ENCODE data around the gene PEAR1. TPM values are rescaled to one million over a fixed set of nuclear protein-coding genes. Genes with fewer than 3 reads are reported as not detected.

Gene PEAR1
- total RNA-seq, 2 donors from 2014 or later = 0.09 to 0.53 TPM

DNA sequence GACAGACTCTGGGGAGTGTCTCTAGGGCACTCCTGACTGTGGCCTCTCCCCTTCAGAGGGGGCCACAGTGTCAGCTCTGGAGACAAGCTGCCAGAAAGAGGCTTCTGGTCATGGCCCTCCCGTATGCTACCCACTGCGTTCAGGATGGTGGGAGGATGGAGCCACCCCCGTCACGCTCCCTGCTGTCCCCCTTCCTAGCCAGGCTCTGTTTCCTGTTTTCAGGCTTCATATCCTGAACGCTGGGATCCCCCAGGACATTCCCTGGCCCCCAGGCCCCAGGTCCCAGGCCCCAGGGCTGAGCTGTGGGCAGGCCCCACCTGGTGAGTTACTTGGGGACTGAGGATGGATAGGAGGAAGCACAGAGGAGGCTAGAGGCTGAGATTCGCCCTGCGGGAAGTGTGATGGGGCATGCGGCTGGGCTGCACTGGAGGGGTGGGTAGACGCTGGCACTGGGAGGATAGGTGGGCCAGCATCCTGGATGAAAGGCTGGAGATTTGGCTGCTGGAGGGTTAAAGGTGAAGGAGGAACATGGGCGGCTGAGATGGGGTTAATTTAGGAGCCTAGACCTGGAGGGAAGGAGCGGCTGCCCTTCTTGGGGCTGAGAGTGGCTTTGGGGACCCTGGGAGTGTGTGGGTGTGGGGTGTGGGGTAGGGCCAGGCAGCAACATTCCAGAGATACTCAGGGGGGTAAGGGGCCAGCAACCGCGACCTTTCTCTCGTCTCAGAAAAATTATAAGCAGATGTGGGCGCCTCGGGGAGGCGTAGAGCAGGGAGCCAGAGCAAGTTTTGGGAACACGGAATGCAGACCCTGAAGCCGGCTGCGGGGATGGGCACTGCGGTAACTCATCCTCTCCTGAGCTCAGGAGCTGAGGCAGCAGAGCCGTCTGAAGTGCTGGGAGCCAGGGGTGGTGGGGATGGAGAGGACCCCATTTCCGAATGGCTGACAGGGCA lies 8.7 kb downstream of the PEAR1 start:
- DNase-seq (ENCODE audit: low spot score in 2 of 2) (no peak), ATAC-seq (peak in 1 of 2 donors; percentile 23)
- Mint-ChIP-seq H3K36me3 (no peaks in the 10 kb centered on the region), H3K27ac (peak overlapping the region; percentile 10 to 61), H3K9me3 (no peaks in the 10 kb centered on the region)

DNA sequence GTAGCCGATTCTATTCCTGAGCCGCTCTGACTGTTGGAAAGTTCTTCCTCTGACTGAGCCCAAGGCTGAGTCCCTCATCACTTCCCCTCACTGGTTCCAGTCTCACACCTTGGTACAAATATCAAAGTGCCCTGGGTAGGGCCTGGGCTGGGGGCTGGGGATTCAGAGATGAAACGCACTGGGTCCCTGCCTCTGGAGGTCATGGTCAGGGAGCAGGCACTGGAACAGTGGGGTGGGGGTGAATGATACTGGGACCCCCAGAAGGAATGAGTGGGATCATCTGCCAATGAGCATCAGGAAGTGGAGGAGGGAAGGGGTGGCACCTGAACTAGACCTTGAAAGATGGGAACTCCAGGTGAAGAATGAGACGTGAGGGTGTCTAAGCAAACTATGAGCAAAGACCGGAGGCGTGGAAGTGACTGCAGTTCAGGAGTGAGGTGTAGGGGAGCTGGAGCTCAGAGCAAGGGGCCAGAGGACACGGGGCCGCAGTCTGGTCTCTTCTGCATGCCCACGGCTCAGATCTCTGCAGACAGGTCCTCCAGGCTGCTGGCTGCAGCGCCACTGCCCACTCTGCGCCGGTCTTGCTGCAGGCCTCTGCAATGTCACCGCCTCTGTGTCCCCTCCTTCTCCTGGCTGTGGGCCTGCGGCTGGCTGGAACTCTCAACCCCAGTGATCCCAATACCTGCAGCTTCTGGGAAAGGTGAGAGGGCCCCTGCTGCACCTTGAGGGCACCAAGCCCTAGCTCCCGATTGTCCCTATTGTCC lies 10.0 kb downstream of the PEAR1 start:
- Mint-ChIP-seq H3K9me3 (no peaks in the 10 kb centered on the region), H3K27ac (no peak overlapping the region), H3K36me3 (no peaks in the 10 kb centered on the region)
- DNase-seq (ENCODE audit: low spot score in 2 of 2) (no peak), ATAC-seq (no peak)

GRCh38 chr1:156904187-156904959 lies 10.9 kb downstream of the PEAR1 start:
- Mint-ChIP-seq H3K27ac (no peak overlapping the region), H3K9me3 (no peaks in the 10 kb centered on the region), H3K36me3 (no peaks in the 10 kb centered on the region)
- DNase-seq (ENCODE audit: low spot score in 2 of 2) = no peak
- ATAC-seq = no peak

- Mint-ChIP-seq H3K9me3 (no peaks in the 10 kb centered on the region), H3K27ac (no peak overlapping the region), H3K36me3 (no peaks in the 10 kb centered on the region)
- no peak for DNase-seq (ENCODE audit: low spot score in 2 of 2)
- no peak for ATAC-seq
These were observed 11.7 kb downstream of the PEAR1 start for GRCh38 chr1:156905176-156905575.

DNA sequence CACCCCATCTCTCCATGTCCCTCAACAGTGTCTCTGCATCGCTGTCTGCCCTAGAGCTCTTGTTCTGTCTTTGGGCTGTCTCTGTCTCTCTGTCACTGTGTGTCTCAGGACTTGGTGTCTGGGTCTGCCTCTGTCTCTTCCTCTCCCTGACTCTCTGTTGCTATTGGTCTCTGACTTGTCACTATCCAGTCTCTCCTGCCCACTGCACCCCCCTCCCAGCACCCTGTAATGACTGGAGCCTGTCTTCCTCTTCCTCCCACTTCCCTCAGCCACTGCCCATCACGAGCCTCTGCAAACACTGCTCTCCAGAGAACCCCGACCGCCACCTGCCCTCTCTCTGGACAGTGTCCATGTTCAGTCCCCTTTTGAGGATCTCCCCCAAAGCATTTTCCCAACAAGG lies 12.1 kb downstream of the PEAR1 start:
- peak overlapping the region in 1 of 2 donors; percentile 40 for H3K27ac Mint-ChIP-seq
- ATAC-seq (no peak), DNase-seq (ENCODE audit: low spot score in 2 of 2) (no peak)
- H3K9me3 Mint-ChIP-seq = no peaks in the 10 kb centered on the region
- H3K36me3 Mint-ChIP-seq = no peaks in the 10 kb centered on the region

- no peak overlapping the region for H3K27ac Mint-ChIP-seq
- ATAC-seq = no peak
These were observed 12.8 kb downstream of the PEAR1 start for GRCh38 chr1:156906206-156906906.

DNA sequence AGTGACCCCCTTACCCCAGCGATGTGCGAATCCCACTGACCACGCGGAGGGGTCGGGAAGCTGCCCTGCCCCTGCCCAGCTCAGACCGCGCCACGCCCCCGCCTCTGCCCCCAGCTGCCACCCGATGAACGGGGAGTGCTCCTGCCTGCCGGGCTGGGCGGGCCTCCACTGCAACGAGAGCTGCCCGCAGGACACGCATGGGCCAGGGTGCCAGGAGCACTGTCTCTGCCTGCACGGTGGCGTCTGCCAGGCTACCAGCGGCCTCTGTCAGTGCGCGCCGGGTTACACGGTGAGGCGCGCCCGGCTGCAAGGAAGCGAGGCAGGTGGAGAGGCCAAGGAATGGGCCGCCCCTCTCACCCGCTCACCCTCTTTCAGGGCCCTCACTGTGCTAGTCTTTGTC lies 15.0 kb downstream of the PEAR1 start:
- no peak for DNase-seq (ENCODE audit: low spot score in 2 of 2)
- Mint-ChIP-seq H3K27ac (no peak overlapping the region), H3K36me3 (no peaks in the 10 kb centered on the region), H3K9me3 (no peaks in the 10 kb centered on the region)
- no peak for ATAC-seq

More at GRCh38 chr1:156906206-156906906, 12.8 kb downstream of the PEAR1 start:
- H3K36me3 Mint-ChIP-seq = no peaks in the 10 kb centered on the region
- no peaks in the 10 kb centered on the region for H3K9me3 Mint-ChIP-seq
- no peak for DNase-seq (ENCODE audit: low spot score in 2 of 2)

DNA sequence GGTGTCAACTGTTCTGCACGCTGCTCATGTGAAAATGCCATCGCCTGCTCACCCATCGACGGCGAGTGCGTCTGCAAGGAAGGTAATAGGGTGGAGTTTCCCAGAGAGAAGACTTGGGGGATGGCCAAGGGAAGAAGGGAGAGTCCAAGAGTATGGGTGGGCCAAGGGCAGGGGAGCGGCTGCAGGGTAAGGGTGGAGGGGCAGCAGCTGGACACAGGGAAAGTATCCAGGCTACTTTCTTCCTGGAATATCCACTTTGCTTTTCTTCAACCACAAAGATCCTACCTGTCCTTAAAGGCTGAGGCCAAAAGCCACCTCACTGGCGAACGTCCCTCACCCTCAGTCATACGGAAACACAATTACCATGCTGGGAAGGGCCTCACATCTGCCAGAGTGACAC lies 15.4 kb downstream of the PEAR1 start:
- no peaks in the 10 kb centered on the region for H3K9me3 Mint-ChIP-seq
- DNase-seq (ENCODE audit: low spot score in 2 of 2) (no peak), ATAC-seq (no peak)
- no peaks in the 10 kb centered on the region for H3K36me3 Mint-ChIP-seq
- no peak overlapping the region for H3K27ac Mint-ChIP-seq

DNA sequence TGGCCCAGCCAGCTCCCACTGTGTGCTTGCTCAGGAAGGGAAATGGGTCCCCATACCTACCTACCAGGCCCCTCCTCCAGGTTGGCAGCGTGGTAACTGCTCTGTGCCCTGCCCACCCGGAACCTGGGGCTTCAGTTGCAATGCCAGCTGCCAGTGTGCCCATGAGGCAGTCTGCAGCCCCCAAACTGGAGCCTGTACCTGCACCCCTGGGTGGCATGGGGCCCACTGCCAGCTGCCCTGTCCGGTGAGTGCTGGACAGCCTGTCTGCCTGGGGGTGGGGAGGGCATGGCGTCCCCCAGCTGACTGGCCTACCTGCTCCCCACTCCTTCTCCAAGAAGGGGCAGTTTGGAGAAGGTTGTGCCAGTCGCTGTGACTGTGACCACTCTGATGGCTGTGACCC lies 16.2 kb downstream of the PEAR1 start:
- no peaks in the 10 kb centered on the region for H3K36me3 Mint-ChIP-seq

DNA sequence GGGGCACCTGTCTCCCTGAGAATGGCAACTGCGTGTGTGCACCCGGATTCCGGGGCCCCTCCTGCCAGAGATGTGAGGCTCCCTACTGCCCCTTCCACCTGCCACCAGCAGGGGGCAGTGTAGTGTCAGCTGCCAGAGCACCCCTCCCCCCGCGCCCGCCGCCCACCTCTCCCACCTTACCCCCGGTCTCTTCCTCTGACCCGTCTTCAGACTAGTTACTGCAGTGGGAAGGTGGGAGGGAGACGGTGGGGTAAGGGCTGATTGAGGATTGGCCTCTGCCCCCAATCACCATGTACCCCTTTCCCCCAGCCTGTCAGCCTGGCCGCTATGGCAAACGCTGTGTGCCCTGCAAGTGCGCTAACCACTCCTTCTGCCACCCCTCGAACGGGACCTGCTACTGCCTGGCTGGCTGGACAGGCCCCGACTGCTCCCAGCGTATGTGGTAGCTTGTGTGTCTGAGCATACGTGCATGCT lies 16.8 kb downstream of the PEAR1 start:
- Mint-ChIP-seq H3K27ac (no peak overlapping the region), H3K9me3 (no peaks in the 10 kb centered on the region), H3K36me3 (no peaks in the 10 kb centered on the region)
- ATAC-seq (peak; percentile 47 to 69), DNase-seq (ENCODE audit: low spot score in 2 of 2) (peak in 1 of 2 donors; percentile 74)

More for the DNA sequence above, 16.2 kb downstream of the PEAR1 start:
- no peak for DNase-seq (ENCODE audit: low spot score in 2 of 2)
- no peak overlapping the region for H3K27ac Mint-ChIP-seq
- H3K9me3 Mint-ChIP-seq = no peaks in the 10 kb centered on the region
- ATAC-seq = no peak

DNA sequence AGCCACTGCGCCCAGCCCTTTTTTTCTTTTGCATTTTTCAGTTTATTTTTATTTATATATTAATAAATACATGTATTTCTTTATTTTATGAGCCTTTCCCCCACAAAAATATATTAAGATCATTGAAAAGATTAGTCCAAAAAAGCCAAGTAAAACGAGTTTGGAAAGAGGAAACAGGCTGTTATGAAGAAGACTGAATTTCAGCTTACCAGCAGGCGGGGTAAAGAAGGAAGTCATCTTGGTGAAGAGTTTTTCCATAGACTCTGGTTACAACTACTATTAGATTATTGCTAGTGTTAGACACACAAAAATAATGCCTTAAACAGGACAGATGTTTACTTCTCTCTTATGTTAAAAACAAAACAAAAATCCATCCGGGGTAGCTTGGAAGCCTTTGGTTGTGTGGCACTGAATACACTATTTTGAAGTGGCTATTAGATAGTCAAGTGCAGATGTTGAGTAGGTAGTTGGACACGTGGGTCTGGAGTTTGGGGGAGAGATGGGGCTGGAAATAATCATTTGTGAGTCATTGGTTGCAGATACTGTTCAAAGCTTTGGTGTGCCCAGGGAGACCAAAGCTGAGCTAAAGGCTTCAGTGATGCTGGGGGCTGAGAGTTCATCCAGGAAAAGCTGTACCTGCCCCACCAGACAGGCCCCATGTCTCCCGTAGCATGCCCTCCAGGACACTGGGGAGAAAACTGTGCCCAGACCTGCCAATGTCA lies 18.2 kb downstream of the PEAR1 start:
- no peaks in the 10 kb centered on the region for H3K9me3 Mint-ChIP-seq
- no peaks in the 10 kb centered on the region for H3K36me3 Mint-ChIP-seq
- no peak for ATAC-seq
- DNase-seq (ENCODE audit: low spot score in 2 of 2) = no peak
- H3K27ac Mint-ChIP-seq = no peak overlapping the region

DNA sequence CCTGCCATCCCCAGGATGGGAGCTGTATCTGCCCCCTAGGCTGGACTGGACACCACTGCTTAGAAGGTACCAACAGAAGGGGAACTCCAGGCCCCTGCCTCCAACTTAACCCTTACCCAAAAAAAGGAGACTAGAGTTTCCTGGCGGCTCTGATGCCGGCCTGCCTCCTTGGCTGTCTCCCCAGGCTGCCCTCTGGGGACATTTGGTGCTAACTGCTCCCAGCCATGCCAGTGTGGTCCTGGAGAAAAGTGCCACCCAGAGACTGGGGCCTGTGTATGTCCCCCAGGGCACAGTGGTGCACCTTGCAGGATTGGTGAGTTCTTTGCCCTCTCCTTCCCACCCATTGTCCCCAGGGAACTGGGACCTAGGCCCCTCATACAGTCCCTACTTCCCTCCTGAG lies 18.8 kb downstream of the PEAR1 start:
- Mint-ChIP-seq H3K9me3 (no peaks in the 10 kb centered on the region), H3K27ac (no peak overlapping the region), H3K36me3 (no peaks in the 10 kb centered on the region)
- ATAC-seq = no peak
- DNase-seq (ENCODE audit: low spot score in 2 of 2) = no peak

DNA sequence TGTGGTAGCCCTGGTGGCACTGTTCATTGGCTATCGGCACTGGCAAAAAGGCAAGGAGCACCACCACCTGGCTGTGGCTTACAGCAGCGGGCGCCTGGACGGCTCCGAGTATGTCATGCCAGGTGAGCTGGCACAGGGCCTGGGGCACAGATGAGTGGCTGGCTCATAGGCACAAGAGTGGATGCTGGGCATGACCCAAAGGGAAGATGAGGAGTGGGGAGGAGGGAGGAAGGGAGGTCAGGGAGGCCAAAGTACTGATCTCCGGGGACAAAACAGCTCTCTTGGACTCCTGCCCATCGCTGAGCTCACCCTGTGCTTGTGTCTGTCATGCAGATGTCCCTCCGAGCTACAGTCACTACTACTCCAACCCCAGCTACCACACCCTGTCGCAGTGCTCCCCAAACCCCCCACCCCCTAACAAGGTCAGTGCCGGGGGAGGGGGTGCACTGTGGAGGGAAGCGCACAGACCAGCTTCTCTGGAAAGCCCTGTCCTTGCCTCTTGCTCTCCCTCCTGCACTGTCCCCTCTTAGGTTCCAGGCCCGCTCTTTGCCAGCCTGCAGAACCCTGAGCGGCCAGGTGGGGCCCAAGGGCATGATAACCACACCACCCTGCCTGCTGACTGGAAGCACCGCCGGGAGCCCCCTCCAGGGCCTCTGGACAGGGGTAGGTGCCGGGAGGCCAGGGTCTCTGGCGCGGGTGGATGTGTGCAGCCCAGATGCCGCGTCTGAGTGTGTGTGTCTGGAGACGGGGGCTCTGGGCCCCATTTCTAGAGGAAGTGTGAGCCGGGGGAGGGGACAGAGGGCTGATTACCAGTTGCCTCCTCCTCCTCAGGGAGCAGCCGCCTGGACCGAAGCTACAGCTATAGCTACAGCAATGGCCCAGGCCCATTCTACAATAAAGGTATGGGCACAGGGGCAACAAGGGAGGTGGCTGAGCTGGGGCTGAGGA lies 19.6 kb downstream of the PEAR1 start:
- Mint-ChIP-seq H3K27ac (no peak overlapping the region), H3K9me3 (no peaks in the 10 kb centered on the region), H3K36me3 (no peaks in the 10 kb centered on the region)
- ATAC-seq (no peak), DNase-seq (ENCODE audit: low spot score in 2 of 2) (no peak)

GRCh38 chr1:156913809-156914387 lies 20.4 kb downstream of the PEAR1 start:
- peak overlapping the region in 1 of 2 donors; percentile 56 for H3K27ac Mint-ChIP-seq
- no peaks in the 10 kb centered on the region for H3K36me3 Mint-ChIP-seq
- no peaks in the 10 kb centered on the region for H3K9me3 Mint-ChIP-seq
- ATAC-seq = no peak
- DNase-seq (ENCODE audit: low spot score in 2 of 2) = no peak
